GM12873 (cell line): ENCODE data around the gene SERPINE1.

Experiments used
- TF ChIP-seq, protein P1 (sequence below): IDR thresholded peaks from 2 replicates; pipeline ENCODE4 v1.5.1; 2012; ENCODE audit warnings: low read depth, mild to moderate bottlenecking, moderate library complexity, low read length, control low read depth; ENCODE audit not compliant: insufficient read depth; ENCODE audit errors: missing control alignments

Gene SERPINE1

GRCh38 chr7:101133621-101134398 is 6.9 kb downstream of the SERPINE1 start:
- TF ChIP-seq, protein P1, sequence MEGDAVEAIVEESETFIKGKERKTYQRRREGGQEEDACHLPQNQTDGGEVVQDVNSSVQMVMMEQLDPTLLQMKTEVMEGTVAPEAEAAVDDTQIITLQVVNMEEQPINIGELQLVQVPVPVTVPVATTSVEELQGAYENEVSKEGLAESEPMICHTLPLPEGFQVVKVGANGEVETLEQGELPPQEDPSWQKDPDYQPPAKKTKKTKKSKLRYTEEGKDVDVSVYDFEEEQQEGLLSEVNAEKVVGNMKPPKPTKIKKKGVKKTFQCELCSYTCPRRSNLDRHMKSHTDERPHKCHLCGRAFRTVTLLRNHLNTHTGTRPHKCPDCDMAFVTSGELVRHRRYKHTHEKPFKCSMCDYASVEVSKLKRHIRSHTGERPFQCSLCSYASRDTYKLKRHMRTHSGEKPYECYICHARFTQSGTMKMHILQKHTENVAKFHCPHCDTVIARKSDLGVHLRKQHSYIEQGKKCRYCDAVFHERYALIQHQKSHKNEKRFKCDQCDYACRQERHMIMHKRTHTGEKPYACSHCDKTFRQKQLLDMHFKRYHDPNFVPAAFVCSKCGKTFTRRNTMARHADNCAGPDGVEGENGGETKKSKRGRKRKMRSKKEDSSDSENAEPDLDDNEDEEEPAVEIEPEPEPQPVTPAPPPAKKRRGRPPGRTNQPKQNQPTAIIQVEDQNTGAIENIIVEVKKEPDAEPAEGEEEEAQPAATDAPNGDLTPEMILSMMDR, result no peak

GRCh38 chr7:101134399-101134980 is 7.6 kb downstream of the SERPINE1 start:
- TF ChIP-seq, protein P1, result no peak

GRCh38 chr7:101137651-101138212 is 10.8 kb downstream of the SERPINE1 start:
- TF ChIP-seq, protein P1, result no peak

GRCh38 chr7:101138213-101138870 is 11.4 kb downstream of the SERPINE1 start:
- TF ChIP-seq, protein P1, result peak; percentile 77

DNA sequence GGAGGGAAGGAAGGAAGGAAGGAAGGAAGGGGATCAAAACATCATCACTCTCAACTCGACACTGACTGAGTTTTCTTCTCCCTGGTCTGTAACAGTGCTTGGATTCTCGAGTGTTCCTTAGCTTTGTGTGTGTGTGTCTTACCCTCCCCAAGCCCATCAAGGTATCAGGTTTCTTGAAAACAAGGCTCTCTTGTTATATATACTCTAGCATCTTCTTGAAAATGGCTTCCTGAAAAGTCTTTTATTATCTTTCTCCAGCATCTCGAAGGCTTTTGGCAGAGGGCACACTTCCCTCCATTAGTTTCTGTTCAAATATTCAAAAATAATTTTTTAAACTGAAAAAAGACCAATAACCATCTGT is 13.4 kb downstream of the SERPINE1 start:
- TF ChIP-seq, protein P1, result no peak

DNA sequence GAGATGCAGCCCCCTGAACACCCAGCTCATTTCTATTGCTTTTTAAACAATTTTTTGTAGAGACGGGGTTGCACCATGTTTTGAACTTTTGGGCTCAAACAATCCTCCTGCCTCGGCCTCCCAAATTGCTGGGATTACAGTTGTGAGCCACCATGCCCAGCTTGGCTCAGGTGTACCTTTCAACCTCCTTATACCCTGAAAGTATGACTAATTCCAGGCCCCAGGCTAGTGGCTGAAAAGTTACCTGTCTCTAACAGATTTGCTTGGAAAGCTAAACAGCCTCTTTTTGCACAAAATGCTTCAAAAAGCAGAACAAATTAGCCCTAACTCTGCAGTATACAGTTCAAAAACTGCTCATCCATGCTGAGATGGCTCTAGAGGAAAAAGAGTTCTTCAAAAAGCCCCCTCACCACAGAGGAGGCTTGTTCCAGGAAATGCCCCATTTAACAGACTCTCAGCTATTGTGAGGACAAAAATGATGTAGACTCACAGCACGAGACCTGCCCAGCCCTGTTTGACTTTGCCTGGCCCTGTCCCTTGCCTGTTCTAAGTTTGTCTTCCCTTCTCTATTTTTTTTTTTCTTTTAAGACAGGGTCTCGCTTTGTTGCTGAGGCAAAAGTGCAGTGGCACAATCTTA is 14.0 kb downstream of the SERPINE1 start:
- TF ChIP-seq, protein P1, result no peak
